ENCODE data around the gene CEP128.

- TF ChIP-seq GATA2 (IDR thresholded peaks at IDR 0.05; ENCODE audit: low read depth, low read length) (no peak), GATA3 (IDR thresholded peaks at IDR 0.05; ENCODE audit: low read depth, low read length) (no peak)
Measured at GRCh38 chr14:80544366-80544765, 397.2 kb downstream of the CEP128 start.

All from SH-SY5Y (cell line).